ENCODE results near the gene PARD3B.
A peak's percentile ranks its signal among the peaks of the same experiment; 100 is the strongest.

Gene PARD3B

DNA sequence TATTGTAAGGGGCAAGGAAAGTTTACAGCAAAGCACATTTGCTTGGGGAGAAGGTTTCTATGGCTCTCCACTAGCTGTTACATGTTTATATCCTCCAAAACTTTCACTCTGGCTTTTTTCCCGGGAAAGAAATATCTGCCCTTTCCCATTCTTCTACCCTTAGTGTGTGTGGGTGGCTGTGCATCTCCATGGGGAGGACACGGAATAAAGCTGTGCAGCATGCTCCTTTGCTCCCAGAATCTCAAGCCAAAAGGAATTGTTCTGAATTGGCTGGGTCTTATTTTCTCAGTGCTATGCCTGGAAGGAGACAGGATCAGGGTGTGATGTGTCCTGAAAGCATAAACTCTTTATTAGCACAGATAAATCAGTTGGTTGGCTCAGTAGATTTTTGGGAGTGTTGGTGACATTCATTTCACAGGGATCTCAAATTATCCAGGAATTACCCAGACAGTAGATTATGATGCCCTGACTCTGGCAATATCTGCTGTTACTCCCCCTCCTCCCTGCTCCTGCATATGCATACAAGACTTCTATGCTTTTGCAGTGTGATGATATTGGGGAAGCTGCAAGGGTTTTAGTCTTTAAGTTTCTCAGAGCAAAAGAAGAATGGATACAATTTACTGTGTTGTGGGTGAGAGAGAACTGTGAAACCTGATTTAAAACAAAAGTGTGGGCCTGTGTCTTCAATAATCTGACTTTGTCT lies 63.1 kb downstream of the PARD3B start:
- DNase-seq, result no peak

DNA sequence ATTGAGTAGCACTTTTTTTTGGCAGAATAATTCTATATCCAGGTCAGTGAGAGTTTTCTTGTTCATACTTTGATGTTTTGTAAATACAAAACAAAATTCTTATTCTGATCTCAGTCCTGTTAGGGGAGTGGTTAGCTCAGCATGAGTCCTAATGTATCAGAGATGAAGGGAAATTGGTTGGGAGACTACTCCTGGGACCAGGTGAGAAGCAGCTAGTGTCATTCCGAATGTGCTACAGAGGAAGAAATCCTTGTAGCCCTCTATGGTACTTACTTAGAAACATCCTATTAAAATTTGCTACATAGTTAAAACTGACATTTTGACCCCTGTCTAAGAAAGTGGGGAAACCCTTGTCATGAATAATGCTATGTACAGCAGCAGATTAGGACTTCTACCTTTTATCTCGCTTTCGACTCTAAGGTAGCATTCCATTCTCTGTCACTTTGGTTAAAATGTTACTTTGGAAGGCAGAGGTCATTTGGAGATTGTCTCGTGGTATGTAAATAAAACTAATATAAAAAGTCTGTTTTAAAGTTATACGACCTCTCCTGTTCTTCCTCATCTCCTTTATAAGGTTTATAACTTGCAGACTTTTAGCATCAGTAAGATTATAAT lies 65.8 kb downstream of the PARD3B start:
- DNase-seq, result no peak

- no peak for DNase-seq
Observed at GRCh38 chr2:204611764-204612163, 66.5 kb downstream of the PARD3B start.

DNA sequence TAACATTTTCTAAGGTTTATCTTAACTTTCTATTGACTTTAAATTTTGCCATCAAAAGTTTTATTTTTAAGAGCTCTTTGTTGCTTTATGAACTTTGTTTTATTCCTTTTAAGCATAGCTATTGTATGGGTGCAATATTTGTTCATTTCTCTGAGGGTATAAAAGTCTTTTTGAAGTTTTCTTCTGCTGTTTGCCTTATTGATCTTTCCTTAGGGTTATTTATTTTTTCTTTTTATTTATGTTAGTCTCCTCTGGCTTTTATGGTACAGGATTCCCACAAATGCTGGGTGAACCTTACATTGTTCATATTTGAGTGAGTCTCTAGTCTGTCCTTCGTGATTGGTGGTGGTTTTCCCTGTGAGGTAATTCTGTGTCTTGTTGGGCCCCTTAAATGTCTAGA lies 68.4 kb downstream of the PARD3B start:
- no peak for DNase-seq

- no peak for DNase-seq
Observed at GRCh38 chr2:204615456-204615855, 70.2 kb downstream of the PARD3B start.

DNA sequence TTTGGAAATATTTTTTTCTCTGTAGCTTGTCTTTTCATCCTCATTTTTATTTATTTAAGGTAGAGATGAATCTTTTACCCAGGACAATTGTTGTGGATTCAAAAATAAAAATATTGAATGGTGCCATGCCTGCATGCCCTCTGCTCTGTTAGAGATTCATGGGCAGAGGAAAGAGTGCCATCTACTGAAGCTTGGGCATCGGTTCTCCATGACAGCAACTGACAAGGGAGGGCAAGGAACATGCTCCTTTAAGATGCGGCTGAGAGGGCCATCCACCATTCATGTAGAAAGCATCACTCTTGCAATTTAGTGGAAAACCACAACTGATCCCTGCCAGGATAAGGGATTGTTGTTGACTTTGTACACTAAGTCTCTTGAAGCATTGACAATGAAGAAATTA lies 79.9 kb downstream of the PARD3B start:
- no peak for DNase-seq

GRCh38 chr2:204628926-204629712 lies 83.8 kb downstream of the PARD3B start:
- peak; percentile 51 for DNase-seq

DNA sequence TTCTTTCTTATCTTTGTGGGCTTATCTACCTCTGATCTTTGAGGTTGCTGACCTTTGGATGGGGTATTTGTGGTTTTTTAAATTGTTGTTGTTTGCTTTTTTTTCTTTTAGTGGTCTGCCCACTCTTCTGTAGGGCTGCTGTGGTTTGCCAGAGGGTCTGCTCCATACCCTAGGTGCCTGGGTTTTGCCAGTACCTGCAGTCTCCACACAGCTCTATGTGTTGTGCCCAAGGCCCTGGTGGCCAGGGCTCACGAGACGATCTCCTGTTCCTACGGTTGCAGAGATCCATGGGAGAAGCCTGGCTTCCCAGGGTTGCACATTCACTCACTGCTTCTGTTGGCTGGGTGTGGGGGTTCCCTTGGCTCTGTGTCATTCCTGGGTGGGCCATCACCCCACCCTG lies 87.1 kb downstream of the PARD3B start:
- no peak for DNase-seq

DNA sequence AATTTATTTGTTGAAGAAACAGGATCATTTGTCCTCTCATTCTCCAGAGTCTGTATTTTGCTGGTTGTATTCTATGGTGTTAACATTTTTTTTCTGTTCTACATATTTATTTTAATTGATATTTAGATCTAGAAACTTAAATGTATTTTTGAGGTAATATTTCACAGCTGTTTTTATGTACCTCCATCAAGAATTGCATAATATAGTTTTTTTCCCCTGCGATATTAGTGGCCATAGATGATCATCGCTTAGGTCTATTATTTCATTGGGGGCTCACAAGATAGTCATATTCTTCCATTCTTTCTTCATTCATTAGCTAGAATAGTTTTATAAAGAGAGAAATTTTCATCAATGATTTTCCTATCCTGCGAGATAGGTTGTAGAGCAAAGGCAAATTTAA lies 89.3 kb downstream of the PARD3B start:
- no peak for DNase-seq

DNA sequence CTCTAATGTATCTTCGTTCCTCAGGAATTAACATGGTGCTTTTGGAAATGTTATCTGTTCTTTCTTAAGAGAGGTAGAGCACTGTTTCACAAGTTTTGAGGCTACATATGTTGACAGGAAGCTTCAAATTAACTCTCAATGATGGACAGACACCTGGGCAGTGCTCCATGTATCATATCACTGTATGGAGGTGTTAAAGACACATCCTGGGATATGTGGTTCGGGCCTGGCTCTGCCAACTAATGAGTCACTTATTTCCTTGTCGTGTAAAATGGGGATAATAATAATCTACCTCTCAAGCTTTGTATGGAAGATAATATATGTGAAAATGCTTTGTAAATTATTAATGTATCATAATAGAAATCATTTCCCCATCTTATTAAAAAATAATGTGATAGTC lies 90.2 kb downstream of the PARD3B start:
- DNase-seq, result no peak

DNA sequence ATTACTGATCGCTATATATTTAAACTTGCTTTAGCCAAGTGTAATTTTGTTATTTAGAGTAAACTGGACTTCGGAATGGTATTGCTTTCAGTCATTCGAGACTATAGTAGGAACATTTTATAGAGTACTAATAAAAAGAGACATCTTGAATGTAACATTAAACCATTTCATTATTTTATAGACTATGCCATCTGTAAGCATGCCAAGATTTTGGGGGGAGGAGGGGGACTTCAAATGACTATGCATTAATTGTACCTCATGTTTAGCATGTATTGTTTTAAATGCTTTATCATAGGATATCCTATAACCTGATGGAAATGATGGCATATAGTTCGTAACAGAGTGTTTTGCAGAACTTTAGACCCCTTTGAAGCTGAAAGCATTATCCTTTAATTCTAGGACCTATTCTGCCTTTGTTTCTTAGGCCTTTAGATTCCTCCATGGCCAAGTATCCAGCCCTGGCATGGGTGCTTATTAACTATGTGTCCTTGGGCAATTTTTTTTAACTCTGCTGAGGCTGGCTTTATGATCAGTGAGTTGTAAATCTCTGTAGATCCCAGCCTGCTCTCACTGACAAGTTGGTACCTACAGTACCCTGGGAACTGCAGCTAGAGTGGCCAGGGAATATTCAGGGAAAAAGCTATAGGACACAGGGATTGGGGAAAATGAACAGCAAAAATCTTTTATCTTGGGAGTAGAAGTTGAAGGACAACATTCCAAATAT lies 93.4 kb downstream of the PARD3B start:
- DNase-seq, result no peak

GRCh38 chr2:204643326-204643725 lies 98.1 kb downstream of the PARD3B start:
- DNase-seq, result no peak

GRCh38 chr2:204645018-204645773 lies 99.9 kb downstream of the PARD3B start:
- DNase-seq, result no peak

DNA sequence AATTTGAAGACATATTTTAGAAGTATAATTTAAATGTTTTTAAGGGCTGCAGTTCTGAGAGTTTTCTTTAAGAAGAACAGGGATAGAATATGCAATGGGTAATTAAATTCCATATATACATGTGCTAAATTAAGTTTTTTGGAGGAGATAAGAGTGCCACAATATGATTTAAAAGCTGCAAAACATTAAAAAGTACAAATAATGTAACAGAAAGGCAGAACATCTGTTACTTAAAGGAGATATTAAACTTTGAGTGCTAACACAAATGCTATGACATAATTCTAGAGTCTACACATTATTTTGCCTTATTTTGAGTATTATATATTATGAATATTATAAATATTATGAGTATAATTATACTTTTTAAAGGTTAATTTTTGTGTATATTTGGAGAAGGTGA lies 102.4 kb downstream of the PARD3B start:
- no peak for DNase-seq

- DNase-seq, result no peak
Observed at GRCh38 chr2:204650611-204651010, 105.3 kb downstream of the PARD3B start.

DNA sequence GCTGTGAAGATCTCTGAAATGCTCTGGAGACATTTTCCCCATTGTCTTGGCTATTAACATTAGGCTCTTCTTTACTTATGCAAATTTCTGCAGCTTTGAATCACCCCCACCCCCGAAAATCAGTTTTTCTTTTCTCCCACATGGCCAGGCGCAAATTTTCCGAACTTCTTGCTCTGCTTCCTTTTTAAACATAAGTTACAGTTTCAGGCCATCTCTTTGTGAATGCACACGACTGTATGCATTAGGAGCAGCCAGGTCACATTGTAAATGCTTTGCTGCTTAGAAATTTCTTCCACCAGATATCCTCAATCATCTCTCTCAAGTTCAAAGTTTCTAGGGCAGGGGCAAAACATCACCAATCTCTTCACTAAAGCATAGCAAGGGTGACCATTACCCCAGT lies 106.8 kb downstream of the PARD3B start:
- DNase-seq, result no peak

DNA sequence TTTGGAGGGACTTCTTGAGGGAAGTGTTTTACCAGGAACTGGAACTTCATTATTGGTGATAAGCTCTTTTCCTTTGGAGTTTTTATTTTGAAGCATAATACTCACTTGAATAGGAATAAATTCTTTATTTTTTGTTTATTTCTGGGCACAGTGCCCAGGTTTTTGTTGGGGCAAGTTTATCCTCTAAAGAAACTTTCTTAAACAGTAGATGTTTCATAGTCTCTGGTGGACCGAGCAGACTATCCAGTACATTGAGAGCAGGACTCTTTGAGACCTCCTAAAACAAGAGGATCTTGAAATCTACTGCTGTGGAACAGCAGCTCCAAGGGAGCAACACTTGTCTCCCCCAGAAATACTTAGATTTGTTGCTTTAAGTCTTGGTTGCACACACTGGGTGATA lies 109.4 kb downstream of the PARD3B start:
- DNase-seq, result no peak

- DNase-seq, result no peak
Observed at GRCh38 chr2:204655101-204655500, 109.8 kb downstream of the PARD3B start.

GRCh38 chr2:204655626-204656025 lies 110.4 kb downstream of the PARD3B start:
- DNase-seq, result no peak

DNA sequence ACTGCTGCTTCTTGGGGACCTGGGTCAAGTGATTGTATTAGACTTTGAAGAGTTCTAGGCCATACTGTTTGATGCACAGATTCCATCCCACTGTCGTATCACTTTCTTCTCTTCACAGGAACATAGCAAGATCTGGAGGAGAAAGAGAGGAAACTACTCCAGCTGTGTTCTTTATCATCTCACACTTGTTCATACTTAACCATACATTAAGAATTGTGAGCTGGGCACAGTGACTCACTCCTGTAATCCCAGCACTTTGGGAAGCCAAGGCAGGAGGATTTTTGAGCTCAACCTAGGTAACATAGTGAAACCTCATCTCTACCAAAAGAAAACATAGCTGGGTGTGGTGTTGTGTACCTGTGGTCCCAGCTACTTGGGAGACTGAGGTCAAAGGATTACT lies 111.7 kb downstream of the PARD3B start:
- no peak for DNase-seq

DNA sequence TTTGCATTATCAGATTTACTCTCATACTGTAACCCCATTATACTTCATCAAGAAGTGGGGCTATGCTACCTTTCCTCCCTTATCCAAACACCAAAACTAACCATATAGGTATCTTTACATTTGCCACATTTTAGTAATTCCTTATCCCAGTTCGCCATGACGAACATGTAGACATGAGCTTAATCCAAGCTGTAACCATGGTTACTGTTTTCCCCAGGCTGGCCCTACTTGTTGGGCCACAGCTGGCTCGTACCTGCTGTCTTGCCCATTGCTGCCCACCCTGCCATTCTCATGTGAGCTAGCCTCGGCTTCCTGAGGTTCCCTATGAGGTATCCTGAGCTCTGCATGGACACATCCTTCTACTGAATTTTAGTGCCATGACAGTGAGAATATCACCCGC lies 117.7 kb downstream of the PARD3B start:
- no peak for DNase-seq

DNA sequence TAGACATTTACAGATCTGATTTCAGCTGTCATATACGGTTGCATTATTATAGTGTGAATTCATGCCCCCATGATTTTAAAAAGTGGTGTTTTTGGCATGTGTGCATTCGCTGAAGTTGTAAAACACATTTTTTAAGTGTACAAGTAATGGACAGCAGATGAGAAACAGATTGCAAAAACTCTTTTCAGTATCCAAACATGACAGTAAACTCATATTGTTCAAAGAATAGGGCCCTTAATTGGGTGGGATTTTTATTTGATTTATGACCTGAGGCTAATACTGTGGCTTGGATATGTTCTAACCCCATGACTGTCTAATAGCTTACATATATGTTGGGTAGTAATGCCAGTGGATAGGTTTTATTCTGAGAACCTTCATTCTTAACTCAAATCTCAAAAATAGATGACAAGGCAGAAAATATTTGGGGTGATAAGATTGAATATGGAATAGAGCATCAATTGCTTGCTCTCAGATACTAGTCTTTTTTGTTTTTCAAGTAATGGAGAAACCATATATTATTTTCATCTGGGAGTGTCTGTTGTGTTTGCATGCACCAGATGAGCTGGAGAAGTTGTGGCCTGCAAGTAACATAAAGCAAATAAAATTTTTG lies 118.6 kb downstream of the PARD3B start:
- no peak for DNase-seq
